ENCODE results near the gene RAB18.

RAB18 gene

GRCh38 chr10:27494116-27494805 lies 9.8 kb upstream of the RAB18 start:
- Histone ChIP-seq H3K9ac (ENCODE audit: low read length) (no peak overlapping the region), H3K4me1 (ENCODE audit: low read length) (no peaks in the 10 kb centered on the region), H3K36me3 (replicated peaks; ENCODE audit: insufficient read depth, low read length) (no peaks in the 10 kb centered on the region), H3K27me3 (replicated peaks; ENCODE audit: insufficient read depth, low read length) (no peaks in the 10 kb centered on the region), H3F3A (ENCODE audit: insufficient read depth, low read length) (no peaks in the 10 kb centered on the region), H3K4me2 (ENCODE audit: low read depth, low read length) (no peak overlapping the region), H3K9me3 (replicated peaks; ENCODE audit: insufficient read depth, low read length) (no peaks in the 10 kb centered on the region), H3K9me2 (replicated peaks; ENCODE audit: insufficient read depth, low read length) (no peaks in the 10 kb centered on the region), H3K27ac (ENCODE audit: low read length) (no peak overlapping the region), H4K20me1 (ENCODE audit: insufficient read depth, low read length) (no peaks in the 10 kb centered on the region), H3K4me3 (ENCODE audit: low read length) (no peak overlapping the region), H2AFZ (ENCODE audit: low read length) (no peak overlapping the region), H3K79me2 (ENCODE audit: low read length) (no peaks in the 10 kb centered on the region)
- DNase-seq: no peak
- TF ChIP-seq, protein P1, sequence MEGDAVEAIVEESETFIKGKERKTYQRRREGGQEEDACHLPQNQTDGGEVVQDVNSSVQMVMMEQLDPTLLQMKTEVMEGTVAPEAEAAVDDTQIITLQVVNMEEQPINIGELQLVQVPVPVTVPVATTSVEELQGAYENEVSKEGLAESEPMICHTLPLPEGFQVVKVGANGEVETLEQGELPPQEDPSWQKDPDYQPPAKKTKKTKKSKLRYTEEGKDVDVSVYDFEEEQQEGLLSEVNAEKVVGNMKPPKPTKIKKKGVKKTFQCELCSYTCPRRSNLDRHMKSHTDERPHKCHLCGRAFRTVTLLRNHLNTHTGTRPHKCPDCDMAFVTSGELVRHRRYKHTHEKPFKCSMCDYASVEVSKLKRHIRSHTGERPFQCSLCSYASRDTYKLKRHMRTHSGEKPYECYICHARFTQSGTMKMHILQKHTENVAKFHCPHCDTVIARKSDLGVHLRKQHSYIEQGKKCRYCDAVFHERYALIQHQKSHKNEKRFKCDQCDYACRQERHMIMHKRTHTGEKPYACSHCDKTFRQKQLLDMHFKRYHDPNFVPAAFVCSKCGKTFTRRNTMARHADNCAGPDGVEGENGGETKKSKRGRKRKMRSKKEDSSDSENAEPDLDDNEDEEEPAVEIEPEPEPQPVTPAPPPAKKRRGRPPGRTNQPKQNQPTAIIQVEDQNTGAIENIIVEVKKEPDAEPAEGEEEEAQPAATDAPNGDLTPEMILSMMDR (IDR thresholded peaks at IDR 0.05; ENCODE audit: low read length): no peak
- TF ChIP-seq EZH2phosphoT487 (IDR thresholded peaks at IDR 0.05; ENCODE audit: low read length) (no peak), EZH2 (optimal IDR thresholded peaks at IDR 0.05; ENCODE audit: low read depth, low read length) (no peak)

- no peaks in the 10 kb centered on the region for H3K4me1 ChIP-seq (ENCODE audit: low read length)
- H3K27me3 ChIP-seq (replicated peaks; ENCODE audit: insufficient read depth, low read length): no peaks in the 10 kb centered on the region
- H3F3A ChIP-seq (ENCODE audit: insufficient read depth, low read length): no peaks in the 10 kb centered on the region
- no peak overlapping the region for H3K4me2 ChIP-seq (ENCODE audit: low read depth, low read length)
- TF ChIP-seq EZH2phosphoT487 (IDR thresholded peaks at IDR 0.05; ENCODE audit: low read length) (no peak), EZH2 (optimal IDR thresholded peaks at IDR 0.05; ENCODE audit: low read depth, low read length) (no peak)
- TF ChIP-seq, protein P1 (IDR thresholded peaks at IDR 0.05; ENCODE audit: low read length): no peak
- no peak for DNase-seq
- no peak overlapping the region for H2AFZ ChIP-seq (ENCODE audit: low read length)
- no peaks in the 10 kb centered on the region for H3K9me2 ChIP-seq (replicated peaks; ENCODE audit: insufficient read depth, low read length)
- no peaks in the 10 kb centered on the region for H3K9me3 ChIP-seq (replicated peaks; ENCODE audit: insufficient read depth, low read length)
- no peak overlapping the region for H3K4me3 ChIP-seq (ENCODE audit: low read length)
- no peaks in the 10 kb centered on the region for H4K20me1 ChIP-seq (ENCODE audit: insufficient read depth, low read length)
- H3K27ac ChIP-seq (ENCODE audit: low read length): no peak overlapping the region
- H3K36me3 ChIP-seq (replicated peaks; ENCODE audit: insufficient read depth, low read length): no peaks in the 10 kb centered on the region
- no peak overlapping the region for H3K9ac ChIP-seq (ENCODE audit: low read length)
- H3K79me2 ChIP-seq (ENCODE audit: low read length): no peaks in the 10 kb centered on the region
Measured at GRCh38 chr10:27496137-27496536, 8.0 kb upstream of the RAB18 start.

- no peak overlapping the region for H2AFZ ChIP-seq (ENCODE audit: low read length)
- H3K4me1 ChIP-seq (ENCODE audit: low read length): peaks cover 6% of the 10 kb centered on the region
Measured at GRCh38 chr10:27500096-27500495, 4.0 kb upstream of the RAB18 start.

More at GRCh38 chr10:27500096-27500495, 4.0 kb upstream of the RAB18 start:
- no peak overlapping the region for H3K4me2 ChIP-seq (ENCODE audit: low read depth, low read length)
- H3K27ac ChIP-seq (ENCODE audit: low read length): no peak overlapping the region
- peaks cover 10% of the 10 kb centered on the region for H3K79me2 ChIP-seq (ENCODE audit: low read length)
- H3F3A ChIP-seq (ENCODE audit: insufficient read depth, low read length): no peaks in the 10 kb centered on the region
- H3K9me3 ChIP-seq (replicated peaks; ENCODE audit: insufficient read depth, low read length): no peaks in the 10 kb centered on the region
- no peak overlapping the region for H3K4me3 ChIP-seq (ENCODE audit: low read length)
- no peaks in the 10 kb centered on the region for H3K9me2 ChIP-seq (replicated peaks; ENCODE audit: insufficient read depth, low read length)
- no peak overlapping the region for H3K9ac ChIP-seq (ENCODE audit: low read length)
- TF ChIP-seq, protein P1 (IDR thresholded peaks at IDR 0.05; ENCODE audit: low read length): no peak
- no peak for TF ChIP-seq EZH2phosphoT487 (IDR thresholded peaks at IDR 0.05; ENCODE audit: low read length)
- no peak for TF ChIP-seq EZH2 (optimal IDR thresholded peaks at IDR 0.05; ENCODE audit: low read depth, low read length)
- no peak for DNase-seq
- H3K27me3 ChIP-seq (replicated peaks; ENCODE audit: insufficient read depth, low read length): no peaks in the 10 kb centered on the region
- H4K20me1 ChIP-seq (ENCODE audit: insufficient read depth, low read length): no peaks in the 10 kb centered on the region; the same call in 1 of the 2 replicates
- H3K36me3 ChIP-seq (replicated peaks; ENCODE audit: insufficient read depth, low read length): no peaks in the 10 kb centered on the region

Data from MM.1S (cell line).